ENCODE results near the gene GFRA1.

The GFRA1 gene

DNA sequence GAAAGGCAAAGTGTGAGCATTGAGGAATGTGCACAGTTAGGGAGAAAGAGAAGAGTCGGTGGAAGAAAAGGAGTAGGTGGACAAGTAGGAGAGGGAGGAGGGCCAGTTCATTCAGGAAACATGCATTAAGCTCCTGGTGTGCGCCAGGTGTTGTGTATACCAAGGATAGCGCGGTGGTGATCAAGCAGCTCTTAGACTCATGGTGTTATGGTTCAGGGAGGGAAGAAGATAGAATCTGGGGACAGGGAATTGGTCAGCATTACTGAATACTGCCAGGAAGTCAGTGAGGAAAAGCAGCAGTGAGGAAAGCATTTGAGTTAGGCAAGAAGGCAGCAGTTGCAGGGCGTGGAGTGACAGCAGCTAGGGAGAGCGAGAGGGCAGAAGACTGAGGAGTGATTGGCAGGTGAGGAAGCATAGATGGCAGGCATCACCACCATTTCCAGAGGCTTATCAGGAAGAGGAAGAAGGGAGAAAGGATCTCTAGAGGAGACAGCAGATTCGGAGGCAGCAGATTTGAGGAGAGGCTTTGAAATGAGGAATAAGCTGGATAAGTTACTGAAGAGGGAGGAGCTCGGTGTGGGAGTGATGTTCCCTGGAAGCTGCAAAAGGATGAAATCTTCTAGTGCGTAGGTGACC, 265.6 kb downstream of the GFRA1 start:
- no peak for DNase-seq
- Histone ChIP-seq H3K36me3 (no peaks in the 10 kb centered on the region), H3K9me3 (no peaks in the 10 kb centered on the region), H3K27me3 (no peaks in the 10 kb centered on the region), H3K4me1 (no peaks in the 10 kb centered on the region), H3K4me3 (ENCODE audit: low read depth, low read length) (no peak overlapping the region)
- TF ChIP-seq, protein P1, sequence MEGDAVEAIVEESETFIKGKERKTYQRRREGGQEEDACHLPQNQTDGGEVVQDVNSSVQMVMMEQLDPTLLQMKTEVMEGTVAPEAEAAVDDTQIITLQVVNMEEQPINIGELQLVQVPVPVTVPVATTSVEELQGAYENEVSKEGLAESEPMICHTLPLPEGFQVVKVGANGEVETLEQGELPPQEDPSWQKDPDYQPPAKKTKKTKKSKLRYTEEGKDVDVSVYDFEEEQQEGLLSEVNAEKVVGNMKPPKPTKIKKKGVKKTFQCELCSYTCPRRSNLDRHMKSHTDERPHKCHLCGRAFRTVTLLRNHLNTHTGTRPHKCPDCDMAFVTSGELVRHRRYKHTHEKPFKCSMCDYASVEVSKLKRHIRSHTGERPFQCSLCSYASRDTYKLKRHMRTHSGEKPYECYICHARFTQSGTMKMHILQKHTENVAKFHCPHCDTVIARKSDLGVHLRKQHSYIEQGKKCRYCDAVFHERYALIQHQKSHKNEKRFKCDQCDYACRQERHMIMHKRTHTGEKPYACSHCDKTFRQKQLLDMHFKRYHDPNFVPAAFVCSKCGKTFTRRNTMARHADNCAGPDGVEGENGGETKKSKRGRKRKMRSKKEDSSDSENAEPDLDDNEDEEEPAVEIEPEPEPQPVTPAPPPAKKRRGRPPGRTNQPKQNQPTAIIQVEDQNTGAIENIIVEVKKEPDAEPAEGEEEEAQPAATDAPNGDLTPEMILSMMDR (IDR thresholded peaks at IDR 0.05; ENCODE audit: low read depth, low read length), result no peak

Measured in BE2C (cell line).